Cerebellar cortex (tissue), 1 donor: ENCODE results near the gene DRGX.
A peak's percentile ranks its signal among the peaks of the same experiment; 100 is the strongest.

Experiments
- DNase-seq: peaks from one replicate; pipeline ENCODE4 v3.0.0-alpha.2; 2015; ENCODE audit warnings: low spot score

Gene DRGX

GRCh38 chr10:49361735-49362568, 33.9 kb downstream of the DRGX start:
- no peak for DNase-seq

DNA sequence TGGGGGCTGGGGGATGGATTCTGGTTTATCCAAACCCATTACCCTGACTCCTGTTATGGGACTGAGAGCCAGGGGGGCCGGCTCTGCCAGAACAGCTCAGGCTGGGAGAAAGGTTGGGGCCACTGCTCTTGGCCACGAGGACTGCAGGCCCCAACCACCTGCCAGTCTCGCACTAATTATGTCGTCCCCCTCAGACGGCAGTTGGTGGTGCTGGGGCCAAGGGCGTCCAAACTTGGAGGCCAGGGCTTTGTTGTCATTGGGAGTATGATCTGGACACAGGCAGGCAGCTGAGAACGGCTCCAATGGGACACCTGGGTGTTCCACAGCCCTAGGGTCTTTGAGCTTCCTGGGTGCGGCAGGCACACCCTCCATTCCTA, 34.7 kb downstream of the DRGX start:
- DNase-seq: no peak

DNA sequence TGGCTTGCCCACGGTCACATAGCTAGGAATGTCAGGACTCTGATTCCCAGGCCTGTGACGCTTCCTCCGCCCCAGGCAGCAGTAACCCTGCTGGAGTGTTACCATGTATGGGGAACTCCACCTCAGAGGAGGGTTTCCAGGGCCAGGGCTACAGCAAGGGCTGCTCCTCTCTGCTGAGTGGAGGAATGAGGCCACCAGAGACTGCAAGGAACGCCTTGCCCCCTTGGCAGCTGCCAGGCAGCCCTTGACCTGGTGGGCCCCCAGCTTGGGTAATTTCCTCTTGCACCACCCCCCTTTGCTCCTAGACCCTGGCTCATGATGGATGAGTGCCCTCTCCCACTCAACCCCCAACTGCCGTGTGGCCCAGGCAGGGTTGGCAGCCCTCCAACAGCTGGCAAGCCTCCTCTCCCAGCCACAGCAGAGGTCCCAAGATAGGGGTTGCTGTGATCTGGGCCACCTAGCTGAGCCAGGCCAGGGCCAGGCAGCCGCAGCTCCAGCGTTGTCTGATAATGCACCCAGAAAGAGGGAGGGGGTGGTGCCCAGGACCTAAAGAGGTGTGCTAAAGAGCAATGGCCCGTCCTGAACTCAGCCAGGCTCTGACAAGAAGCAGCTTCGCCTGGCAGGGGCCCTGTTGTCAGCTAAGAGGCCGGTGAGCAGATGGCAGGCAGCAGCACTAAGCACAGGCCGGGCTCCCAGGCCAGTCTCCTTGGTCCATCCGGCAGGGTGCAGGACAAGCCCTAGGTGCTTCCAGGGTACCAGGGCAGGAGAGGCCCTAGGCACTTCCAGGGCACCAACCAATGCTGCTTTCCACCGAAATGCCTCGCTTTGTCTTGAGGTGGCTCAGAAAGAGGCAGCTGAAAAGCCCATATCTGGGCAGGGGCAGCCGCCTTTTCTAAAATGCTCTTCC, 35.4 kb downstream of the DRGX start:
- DNase-seq: peak; percentile 37

GRCh38 chr10:49359349-49360270, 36.3 kb downstream of the DRGX start:
- DNase-seq: no peak

GRCh38 chr10:49357910-49358309, 38.0 kb downstream of the DRGX start:
- no peak for DNase-seq

DNA sequence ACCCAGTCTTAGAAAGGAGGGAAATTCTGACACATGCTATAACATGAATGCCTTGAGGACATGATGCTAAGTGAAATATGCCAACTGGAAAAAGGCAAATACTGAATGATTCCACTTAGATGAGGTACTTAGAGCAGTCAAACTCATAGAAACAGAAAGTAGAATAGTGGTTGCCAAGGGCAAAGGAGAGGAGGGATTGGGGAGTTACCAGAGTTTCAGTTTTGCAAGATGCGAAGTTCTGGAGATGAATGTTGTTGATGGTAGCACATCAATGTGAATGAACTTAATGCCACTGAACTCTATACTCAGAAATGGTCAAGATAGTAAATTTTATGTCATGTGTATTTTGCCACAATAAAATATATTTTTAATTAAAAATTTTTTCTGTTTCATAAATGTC, 38.9 kb downstream of the DRGX start:
- no peak for DNase-seq

DNA sequence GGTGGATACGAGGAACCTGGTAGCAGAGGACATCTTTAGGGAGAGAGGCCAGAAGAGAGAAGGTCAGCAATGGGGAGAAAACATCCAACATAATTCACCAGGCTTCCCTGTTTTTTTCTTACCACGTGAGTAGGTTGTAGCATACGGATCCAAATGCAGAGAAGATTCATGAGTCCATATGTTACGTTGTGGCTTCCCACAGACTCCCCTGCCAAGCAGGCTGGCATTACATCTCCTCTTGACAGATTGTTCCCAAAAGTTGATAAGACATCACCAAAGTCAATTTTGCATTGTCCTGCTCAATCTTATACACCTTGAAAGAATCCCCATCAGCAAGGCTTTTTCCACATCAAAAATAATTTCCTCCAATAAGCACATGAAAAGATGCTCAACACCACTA, 39.7 kb downstream of the DRGX start:
- peak; percentile 11 for DNase-seq

- no peak for DNase-seq
Measured at GRCh38 chr10:49355221-49355620, 40.7 kb downstream of the DRGX start.

GRCh38 chr10:49354593-49354992, 41.3 kb downstream of the DRGX start:
- DNase-seq: no peak

- no peak for DNase-seq
Measured at GRCh38 chr10:49353895-49354566, 41.9 kb downstream of the DRGX start.

DNA sequence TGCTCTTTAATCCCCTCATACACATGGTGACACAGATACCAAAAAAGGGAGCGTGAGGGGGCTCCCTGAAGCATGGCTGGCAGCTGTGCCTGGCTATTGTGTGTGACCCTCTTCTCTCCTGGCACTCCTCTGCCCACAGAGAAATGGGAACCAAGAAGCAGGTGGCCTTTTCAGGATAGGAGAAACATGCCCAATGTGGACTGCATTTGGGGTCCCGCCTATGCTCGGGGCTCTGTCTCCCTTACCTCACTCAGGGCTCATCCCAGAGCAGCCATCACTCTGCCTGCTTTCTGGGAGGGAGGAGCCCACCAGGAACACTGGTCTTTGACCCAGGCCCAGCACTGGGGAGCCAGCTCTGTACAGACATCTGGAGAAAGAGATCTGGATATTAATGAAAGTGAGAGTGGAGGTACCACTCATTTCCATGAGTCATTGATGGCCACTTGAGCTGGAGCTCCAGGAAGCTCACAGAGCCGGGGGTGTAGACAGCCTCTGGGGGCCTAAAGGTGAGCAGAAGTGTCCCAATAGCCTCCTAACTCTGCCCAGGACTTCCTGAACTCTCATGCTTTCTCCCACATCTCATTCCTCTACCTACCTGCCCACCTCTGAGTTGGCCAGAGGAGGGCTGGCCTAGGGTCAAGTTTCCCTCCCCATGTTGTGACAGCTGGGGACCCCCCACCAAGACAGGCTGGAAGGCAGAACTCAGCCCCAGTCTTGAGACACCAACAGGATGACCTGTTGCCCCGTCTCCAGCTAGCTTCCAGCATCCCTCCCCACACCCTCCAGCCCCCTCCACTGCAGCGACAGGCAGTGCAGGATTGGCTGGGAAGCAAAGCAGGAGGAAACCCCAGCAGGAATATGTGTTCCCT, 42.6 kb downstream of the DRGX start:
- no peak for DNase-seq

GRCh38 chr10:49352323-49352722, 43.6 kb downstream of the DRGX start:
- DNase-seq: no peak

DNA sequence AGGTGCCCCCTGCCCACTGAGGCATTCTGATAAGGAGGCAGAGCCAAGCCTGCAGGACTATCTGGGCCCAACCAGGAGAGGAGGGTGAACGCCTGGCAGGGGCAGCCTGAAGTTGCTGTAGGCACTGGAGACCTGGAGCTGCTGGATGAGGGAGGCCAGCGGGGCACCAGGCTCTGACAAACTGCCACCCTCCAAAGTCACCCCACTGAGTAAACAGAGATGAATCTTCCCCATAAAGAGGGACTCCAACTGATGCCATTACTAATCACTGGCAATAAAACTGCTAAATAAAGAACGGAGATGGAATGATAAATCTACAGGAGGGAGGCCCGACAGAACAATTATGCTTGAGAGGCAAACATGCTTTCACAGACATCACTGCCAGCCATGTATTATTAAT, 44.2 kb downstream of the DRGX start:
- no peak for DNase-seq

DNA sequence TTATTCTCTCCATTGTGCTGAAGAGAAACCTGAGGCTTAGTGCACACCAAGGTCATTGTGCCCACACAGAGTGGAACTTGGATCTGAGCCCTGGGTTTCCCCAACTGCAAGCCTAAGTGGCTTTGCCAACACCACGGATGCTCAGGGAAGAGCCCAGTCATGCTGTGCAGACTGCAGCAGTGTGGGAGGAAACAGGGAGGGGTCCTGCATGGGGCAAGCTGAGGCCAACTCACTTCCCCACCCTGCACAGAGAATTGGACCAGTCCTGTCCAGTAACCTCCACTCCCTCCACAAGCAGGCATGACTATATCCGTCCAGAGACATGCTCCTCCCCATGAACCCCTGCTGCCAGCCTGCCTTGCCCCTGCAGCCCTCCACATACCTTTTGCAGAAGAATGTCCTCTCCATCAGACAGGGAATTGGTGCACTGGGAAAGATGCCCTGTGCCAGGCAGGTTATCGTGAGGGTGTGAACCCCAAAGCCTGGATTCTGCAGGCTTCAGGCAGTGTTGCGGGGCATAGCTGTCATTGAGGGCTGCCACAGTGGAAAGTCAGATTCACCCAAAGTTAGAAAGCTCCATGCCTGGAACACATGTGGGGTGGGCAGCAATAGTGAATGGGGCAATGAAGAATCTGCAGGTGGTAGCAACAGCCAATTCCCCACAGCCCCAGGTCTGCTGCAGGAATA, 44.9 kb downstream of the DRGX start:
- no peak for DNase-seq

- no peak for DNase-seq
Measured at GRCh38 chr10:49350138-49350537, 45.8 kb downstream of the DRGX start.

DNA sequence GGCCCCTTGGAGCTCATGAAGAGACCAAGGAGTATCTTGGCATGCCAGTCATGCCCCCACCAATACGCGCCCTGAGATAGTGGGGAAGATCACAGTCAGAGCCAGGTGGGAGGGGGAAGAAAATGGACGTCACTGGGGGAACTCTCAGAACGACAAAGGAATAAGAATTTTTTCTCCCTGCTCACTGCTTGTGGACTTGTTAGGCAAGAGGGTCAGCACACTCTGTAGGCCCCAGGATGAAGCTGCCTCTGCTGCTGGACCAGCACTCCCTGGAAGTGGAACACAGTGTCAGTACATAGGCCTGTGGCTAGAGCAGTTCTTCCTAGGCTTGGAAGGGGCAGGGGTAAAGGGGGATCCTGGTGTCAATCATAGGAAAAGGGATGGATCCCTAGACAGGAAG, 46.5 kb downstream of the DRGX start:
- DNase-seq: no peak

DNA sequence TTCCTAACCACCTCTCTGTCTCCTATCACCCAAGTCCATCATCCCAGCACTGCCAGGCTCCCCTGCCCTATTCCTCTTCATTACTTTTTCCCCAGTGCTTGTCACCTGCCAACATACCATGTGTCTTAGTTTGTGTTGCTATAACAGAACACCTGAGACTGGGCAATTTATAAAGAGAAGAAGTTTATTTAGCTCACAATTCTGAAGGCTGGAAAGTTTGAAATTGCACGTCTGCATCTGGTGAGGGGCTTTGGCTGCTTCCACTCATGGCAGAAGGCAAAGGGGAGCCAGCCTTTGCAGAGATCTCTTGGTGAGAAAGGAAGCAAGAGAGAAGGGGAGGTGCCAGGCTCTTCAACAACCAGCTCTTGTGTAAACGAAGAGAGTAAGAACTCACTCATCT, 47.3 kb downstream of the DRGX start:
- DNase-seq: no peak

DNA sequence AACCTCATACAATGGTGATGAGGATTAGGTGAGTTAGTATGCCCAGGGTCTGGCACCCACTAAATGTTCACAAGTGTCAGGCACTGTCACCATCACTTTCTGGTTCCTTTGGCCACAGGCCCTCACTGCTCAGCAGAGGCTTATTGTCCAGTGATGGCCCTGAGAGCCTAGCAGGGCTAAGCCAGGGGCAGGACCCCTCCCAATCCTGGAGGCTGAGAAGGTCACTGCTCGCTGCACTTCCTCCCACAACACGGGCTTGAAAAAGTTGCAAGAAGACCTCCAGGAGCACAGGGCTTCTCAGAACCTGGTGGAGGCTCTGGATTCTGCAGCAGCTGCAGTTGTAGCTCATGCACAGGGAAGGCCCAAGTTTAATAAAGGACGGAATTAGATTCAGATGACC, 48.1 kb downstream of the DRGX start:
- DNase-seq: no peak

DNA sequence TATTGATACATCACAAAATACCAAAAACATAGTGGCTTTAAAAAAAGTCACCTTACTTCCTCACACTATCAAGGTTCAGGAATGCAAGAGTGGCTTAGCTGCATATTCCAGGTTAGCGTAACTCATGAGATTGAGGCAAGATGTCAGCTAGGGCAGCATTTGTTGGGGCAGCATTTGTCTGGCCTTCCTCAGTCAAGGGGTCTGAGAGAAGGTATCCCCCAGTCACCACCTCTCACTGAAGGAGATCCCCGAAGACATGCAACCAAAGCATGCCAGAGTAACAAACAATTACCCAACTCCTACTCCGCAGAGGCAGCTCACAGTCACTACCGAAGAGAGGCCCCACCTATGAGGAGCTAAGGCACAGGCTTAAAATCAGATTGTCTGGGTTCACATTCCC, 48.5 kb downstream of the DRGX start:
- no peak for DNase-seq

GRCh38 chr10:49344840-49345239, 51.0 kb downstream of the DRGX start:
- no peak for DNase-seq
